GM19035 (cell line): ENCODE measurements around the gene PCSK6.

Source experiments
- ATAC-seq: cut with Tn5 transposase; IDR thresholded peaks from one replicate; pipeline ENCODE4 v1.9.1; 2021; ENCODE audit not compliant: unreplicated experiment

PCSK6 gene

DNA sequence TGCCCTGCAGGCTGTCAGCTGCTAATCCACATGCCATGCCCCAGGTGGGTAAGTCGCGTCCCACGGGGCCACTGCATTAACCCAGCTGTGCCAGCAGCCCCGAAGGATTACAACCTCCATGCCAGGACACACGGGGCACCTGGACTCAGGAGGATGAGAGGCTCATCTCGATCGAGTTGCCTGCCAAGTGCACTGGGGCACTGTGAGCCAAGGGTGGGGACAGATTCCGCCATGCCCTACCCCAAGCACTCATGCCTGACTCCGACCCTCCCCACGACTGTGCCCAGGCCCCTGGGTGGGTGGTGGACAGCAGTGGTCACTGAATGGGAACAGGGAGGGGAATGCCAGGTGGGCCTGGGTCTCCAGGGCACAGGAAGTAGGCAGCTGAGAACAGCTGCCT, 173.8 kb downstream of the PCSK6 start:
- ATAC-seq: no peak

DNA sequence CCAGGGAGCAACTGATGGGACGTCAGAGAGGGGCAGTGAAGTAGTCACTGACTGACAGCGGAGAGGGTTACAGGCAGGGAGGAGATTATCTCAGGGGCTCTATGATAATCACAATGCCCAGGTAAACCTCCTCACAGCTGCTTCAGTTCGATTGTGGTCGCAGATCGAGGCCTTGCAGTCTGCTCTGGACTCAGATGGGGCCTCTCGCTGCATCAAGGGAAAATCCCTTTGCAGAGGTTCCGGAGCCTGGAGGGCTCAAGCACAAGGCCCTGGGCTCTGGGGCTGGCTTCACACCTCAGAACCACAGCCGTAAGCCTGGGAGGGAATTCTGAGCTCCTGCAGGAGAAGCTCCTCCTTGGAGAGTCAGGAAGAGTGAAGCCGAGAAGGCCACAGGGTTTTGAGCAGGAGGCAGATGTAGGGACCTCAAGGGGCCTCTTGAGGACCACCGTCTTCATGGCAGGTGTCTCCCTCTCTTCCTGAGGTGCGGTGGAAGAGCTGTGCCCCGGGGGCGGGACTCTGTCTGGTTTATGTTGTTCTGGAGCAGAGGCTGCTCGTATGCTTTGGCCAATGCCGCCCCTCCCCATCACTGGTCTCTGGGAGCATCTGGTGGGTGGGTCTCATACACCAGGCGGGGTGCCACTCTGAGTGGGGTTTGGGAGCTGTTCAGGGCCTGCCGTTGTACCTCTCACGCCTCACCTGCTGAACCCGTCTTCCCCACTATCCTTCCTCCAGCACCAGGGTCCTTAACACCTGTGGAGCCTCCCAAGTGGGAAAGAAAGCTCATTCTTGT, 175.0 kb downstream of the PCSK6 start:
- ATAC-seq: no peak

DNA sequence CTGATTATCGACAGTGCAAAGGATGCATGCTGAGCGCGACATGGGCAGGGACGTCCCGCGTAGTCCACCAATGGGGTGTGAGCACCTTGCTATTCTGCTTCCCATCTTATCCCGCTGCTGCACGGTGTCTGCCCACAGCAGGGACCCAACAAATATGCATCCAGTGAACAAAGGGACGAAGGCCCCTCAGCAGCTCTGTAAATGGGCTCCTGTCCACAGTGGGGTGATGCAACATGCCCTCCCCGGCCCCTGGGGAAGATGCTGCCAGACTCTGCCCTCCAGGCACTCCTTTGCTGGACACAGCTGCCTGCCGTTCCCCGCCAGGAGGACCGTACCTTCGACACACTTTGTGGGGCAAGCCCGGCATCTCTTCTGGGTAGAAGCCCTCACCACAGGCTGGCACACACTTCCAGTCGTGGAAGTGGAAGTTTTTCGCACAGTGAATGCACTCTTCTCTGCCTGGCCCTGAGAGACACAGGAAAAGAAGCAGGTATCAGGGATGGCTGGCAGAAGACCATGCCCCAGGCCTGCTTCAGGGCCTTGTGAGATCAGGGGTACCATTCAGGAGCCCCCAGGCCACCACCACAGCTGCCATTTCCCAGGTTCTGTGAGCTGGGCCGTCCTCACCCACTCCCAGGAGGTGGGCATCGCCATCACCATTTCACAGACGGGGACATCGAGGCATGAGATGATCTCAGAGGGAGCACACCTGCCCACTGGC, 176.3 kb downstream of the PCSK6 start:
- ATAC-seq: no peak

DNA sequence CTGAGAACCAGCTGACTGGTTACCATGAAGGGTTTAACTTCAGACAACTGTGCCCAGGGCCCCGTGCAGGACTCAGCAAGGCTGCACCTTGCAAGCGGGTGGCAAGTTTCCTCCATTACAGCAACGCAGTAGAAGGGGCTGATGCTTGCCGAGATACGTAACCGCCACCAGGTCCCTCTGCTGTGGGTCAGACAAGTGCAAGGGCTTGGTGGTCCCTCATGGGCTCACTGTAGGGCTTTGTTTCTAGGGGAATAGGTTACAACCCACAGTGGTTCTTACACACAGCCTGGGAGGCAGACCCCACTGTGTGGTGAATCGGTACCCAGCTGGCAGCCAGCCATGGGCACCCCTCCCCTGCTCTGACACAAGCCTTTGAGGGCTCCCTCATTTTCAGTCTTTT, 179.0 kb downstream of the PCSK6 start:
- ATAC-seq: no peak

DNA sequence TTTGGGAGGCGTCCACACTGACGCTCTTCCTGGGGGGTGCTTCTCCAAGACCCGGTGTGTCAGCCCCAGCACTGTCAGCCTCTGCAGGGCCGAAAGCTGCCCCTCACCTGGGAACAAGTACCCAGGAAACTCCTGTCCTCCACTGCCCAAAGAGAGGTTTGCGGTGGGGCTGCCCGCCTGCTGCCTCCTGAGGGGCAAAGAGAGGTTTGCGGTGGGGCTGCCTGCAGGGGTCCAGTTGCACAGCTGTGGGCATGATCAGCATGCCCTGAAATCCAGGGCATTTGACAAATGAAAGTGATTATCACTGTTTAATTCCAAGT, 179.4 kb downstream of the PCSK6 start:
- ATAC-seq: no peak

DNA sequence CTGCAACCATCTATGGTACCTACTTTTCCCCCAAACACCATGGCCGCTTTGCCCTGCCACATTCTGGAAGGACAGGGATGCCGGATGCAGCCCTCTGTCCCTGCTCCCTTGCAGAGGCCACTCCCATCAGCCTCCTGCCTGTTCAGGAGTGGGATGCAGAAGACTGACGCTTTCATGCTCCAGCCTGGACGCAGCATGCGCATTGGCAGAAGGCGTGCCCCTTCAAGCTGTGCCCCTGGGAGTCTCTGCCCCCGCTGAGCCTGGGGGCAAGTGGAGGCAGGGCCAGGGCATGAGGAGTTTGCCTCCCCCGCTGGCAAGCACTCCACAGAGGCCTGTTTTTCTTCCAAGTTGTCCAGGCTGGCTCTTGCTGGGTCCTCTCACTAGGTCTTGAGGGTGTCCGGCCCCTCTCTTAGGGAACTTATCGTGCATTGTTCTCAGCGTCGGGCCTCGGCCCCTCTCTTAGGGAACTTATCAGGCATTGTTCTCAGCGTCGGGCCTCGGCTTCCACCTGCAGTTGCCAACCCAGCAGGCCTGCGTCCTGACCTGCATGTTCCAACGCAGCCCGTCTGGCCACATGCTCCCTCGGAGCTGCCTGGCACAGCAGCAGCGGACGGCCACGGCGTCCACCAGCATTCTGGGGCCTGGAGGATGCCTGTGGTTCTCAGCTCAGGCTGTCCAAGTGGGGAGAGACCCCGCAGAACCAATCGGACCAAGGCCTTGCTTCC, 179.9 kb downstream of the PCSK6 start:
- no peak for ATAC-seq

DNA sequence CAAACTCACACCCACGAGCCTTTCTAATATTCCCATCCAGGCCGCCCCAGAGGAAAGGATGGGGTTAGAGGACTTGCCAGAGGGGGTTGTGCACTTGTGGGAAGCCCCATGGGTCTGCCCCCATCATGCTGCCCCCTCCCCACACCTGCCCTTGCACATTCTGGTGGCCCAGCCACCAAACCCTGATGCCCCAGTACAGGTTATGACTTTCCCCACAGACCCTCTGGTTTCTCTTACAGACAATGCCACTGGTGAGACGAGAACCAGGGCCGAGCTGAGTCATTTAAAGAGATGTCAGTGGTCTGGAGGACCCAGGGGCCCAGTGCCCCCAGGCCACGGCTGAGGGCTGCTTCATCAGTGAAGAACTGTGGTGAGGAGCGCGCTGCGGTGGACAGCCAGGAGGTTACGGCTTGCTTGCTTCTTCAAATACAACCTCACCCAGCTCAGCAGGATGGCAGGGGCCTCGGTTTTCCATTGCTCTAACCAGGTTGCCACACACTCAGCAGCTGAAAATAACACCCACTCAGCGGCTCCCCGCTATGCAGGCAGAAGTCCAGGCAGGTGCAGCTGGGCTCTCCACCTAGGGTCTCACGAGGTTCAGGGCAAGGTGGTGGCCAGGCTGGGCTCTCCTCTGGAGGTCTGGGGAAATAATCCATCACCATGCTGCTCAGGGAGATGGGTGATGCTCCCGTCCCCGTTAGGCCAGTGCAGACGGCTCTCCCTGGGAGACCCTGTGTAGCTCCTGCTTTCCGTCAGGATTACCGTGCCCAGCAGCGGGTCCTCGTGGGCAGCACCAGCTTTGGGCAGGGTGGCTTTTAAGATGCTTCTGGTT, 180.7 kb downstream of the PCSK6 start:
- no peak for ATAC-seq

DNA sequence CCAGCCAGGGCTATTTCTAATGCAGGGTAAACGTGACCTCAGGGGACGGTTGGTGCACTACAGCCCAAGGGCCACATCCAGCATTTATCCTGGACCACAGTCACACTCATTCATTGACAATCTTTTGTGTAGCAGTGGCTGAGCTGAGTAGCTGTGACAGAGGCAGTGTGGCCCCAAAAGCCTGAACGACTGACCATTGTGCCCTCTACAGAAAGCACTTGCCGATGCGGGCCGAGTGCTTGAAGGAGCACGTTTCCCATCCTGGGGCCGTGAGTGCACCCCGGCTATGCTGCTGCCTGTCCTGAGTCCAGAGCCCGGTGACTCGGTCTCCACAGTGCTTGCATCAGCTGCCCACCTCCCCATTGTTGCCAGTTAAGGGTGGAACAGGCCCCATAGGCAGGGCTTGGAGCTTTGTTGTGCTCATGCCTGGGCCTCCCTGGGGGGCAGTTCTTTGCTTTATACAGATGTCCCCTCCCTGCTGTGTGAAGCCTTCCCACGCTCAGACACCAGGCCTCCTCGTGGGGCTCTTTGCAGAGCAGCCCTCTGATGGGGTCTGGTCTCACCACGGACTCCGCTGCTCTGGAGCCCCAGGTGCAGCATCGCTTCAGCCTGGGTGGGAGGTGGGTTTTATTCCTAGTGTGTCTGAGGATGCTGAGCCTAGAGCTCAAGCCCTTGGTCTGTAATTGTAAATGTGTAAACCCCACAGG, 181.5 kb downstream of the PCSK6 start:
- ATAC-seq: no peak

DNA sequence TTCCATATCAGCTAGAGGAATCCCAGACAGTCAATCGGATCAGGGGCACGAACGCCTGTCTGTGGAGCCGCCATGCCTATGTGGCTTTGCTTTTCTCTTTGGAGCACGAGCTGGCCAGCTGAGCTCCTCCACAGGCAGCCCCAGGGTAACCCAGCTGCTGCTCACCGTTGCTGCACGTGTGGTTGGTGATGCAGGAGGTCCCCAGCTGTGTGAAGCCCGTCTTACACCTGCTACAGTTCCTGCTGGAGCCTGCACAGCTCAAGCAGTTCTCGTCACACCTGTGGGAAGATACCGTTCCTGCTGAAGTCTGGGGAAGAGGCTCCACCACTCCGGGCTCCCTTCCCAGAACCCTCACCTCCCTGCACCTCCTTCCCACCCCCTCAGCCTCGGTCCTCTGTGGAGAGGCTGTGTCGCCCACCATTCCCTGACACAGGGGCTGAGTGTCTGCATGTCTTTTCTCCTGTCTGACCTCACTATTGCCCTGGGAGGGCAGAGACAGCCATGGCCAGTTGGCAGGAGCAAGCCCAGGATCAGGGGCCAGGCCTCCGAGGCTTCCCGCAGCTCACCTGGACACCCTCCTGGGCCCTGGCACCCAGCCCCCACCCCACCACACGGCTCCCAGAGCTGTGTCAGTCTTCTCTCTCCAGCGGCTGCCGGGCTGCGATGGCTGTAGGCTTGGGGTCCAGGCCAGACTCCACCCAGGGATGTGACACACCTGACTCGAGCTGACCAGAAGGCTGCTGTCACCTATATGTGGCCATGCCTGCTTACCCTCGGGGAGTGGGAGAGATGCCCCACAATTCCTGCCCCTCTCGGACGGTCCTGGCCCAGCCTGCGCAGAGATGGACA, 182.2 kb downstream of the PCSK6 start:
- ATAC-seq: no peak

DNA sequence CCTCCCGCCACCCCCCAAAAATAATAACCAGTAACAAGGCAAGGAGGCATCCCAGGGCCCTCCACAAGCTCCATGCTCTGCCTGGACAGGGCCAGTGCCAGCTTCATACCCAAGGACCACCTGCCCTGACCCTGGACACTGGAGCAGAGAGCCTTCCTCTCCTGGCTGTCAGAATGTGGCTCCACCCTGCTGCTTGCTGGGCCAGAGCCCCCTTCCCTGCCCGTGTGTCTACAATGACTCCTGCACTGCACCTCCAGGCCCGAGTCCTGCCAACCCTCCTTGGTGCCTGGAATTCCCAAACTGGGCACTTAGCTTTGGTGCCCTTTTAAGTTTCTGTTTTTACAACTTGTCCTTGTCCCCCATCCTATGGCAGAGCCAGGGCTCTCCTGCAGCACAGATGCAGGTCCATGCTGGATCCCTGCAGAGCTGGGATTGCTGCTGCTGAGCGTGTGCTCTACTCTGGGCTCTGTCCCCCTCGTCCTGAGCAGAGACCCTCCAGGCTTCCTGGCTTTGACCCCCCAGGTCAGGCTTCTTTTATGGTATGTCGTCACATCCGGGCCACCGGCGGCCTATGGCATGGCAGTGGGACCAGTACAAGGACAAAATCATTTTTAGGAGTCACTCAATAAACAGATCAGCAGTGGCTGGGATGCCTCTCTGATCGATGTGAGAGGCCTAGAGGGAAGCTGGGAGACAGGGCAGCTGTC, 183.0 kb downstream of the PCSK6 start:
- ATAC-seq: no peak

DNA sequence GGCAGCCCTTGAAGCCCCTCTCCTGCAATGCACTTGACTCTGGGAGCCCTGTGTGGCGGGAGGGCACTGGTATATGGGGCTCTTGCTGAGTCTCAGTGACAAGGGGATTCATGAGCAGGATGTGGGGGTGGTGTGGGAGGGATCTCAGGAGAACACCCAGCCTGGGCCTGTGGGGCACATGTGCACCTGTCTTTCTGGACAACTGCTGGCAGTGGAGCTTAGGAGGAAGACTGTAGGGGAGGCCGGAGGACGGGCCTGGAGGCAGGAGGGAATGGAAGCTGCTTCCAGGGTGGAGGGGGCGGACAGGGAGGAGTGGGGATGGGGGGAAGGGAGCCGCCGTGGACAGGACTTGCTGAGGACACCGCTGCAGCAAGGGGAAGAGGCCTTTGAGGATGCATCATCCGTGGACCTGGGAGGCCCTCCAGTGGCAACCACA, 183.7 kb downstream of the PCSK6 start:
- ATAC-seq: no peak

DNA sequence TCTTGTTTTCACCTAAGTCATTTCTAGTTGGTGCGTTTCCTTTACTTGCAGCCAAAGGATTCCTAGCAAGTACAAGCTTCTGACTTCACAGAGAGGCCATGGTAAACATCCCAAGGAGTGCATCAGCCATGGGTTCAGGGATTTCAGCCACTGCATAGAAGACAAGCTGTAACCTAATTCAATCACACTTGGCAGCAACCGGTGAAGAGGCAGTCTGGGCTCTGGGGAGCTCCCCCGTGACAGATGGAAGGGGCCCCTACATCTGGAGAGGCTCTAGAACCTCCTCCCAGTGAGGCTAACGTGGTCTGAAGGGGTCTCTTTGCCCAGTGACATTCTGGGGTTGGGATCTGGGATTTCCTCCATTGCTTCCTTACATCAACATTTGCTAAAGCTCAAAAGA, 186.1 kb downstream of the PCSK6 start:
- ATAC-seq: no peak

DNA sequence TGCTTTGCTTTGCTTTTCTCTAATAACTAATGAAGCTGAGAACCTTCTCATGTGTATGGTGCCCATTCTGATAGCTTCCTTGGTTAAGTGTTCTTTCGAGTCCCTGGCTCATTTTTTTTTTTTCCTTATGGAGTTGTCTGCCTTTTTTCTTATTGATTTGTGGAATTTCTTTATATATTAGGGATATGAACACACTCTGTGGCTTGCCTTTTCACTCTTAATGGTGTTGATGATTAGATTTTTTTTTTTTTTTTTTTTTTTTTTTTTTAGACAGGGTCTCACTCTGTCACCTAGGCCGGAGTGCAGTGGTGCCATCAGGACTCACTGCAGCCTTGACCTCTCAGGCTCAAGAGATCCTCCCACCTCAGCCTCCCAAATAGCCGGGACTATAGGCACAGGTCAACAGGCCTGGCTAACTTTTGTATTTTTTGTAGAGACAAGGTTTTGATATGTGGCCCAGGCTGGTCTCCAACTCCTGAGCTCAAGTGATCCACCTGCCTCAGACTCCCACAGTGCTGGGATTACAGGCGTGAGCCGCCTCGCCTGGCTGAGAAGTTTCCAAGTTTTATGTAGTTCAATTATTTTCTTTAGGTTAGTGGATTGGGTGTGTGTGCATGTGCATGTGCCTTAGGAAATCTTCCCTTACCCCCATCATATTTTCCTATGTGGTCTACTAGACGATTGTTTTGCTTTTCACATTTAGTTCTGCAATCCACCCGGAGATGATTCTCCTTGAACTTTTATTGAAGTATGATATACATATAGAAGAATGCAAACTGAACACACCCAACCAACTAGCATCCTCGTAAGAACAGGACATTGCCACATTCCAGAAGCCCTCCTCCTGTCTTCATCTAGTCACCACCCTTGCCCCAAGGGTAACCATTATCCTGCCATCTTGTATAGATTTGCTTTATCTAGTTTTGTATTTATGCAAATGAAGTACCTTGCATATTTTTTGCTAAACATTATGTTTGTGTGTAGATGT, 192.8 kb downstream of the PCSK6 start:
- no peak for ATAC-seq

DNA sequence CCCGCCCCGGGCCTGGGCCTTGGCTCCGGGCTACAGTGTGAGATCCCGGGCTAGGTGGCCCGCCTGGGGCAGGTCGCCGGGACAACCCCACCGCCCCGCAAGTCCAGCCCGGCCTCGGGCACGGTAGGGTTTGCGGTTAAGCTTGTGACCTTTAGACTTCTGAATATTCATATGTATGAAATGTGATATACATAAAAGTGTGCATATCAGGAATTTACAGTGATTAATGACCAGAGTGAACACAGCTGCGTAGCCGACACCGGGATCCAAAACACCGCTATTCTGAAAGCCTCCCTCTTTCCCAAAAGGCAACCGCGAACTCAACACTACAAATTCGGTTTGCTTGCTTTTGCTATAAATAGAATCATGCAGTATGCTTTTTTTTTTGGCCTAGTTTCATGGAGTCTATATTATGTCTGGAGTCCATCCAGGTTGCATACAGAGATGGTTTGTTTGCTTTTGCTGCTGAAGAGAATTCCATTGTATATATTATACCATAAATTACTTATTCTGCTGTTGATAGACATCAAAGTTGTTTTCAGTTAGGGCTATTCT, 193.8 kb downstream of the PCSK6 start:
- no peak for ATAC-seq

DNA sequence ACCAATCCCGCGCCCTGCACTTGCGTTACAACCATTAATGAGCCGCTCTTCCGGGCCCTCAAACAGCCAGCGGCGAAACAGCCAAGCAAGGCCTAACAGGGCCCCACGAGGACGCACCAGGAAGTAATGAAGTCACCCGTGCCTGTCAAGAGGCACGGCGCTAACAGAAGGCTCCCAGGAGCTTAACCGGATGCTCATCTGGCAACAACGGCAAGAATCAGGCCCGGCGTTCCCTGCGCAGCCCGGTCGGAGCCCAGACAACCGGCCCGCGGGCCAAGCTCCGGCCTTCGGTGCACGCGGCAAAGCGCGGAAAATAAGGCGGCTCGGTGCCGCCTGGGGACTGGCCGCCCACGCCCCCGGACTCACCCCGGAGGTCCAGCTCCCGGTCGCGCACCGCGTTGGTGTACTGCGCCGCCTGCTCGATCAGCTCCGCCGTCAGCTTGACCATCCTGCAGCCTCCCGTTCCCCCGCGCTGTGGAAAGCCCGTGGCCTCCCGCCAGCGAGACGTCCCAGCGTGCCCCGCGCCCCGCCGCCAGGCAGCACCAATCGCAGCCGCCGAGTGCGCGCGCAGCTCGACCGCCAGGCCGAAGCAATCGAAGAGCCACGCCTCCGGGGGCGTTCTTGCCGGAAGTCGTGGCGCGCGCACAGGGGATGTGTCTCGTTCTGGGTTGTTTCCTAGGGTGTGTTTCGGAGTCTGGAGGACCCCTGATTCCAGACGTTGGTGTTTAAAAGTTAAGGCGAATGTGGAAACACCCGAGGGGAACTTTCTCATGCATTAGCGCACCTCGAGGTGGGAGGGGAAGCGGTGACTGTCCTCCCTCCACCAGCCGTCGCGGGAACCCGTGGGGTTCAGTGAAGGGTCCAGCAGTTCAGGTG, 194.5 kb downstream of the PCSK6 start, which contains the start of gene SNRPA1:
SNRPA1 (minus strand) TSS at position 518 of the 876 bp plus-strand sequence; CDS start at position 448, 70 bp downstream.
- ATAC-seq: peak; percentile 75

DNA sequence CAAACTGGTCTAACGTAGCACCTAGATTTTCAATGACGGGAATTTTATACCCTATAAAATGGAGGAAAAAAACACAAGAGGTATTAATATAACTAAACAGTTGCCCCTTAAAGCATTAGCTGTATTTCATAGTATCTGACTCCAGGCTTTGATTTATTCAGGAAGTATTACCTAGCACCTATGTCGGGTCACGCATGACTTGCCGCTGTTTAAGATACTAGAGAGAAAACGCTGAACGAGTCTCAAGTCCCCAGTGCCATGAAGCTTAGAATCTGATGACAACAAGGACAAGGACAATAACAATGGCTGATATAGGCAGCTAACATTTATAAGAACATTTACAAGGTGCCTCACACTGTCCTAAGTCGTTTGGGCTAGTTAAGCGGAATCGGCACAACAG, 196.4 kb downstream of the PCSK6 start:
- ATAC-seq: no peak
